GM19467 (cell line): ENCODE data around the gene ZDHHC14.

Source experiments
- ATAC-seq: cut with Tn5 transposase; IDR thresholded peaks from one replicate; pipeline ENCODE4 v1.9.1; 2021; ENCODE audit warnings: mild to moderate bottlenecking, moderate library complexity; ENCODE audit not compliant: unreplicated experiment

ZDHHC14 gene

GRCh38 chr6:157723376-157723775, 342.4 kb downstream of the ZDHHC14 start:
- ATAC-seq, result no peak

- ATAC-seq, result no peak
Measured at GRCh38 chr6:157724138-157724820, 343.3 kb downstream of the ZDHHC14 start.

- no peak for ATAC-seq
Measured at GRCh38 chr6:157724960-157725741, 344.2 kb downstream of the ZDHHC14 start.

GRCh38 chr6:157725836-157726235, 344.8 kb downstream of the ZDHHC14 start:
- no peak for ATAC-seq

GRCh38 chr6:157726892-157727628, 346.1 kb downstream of the ZDHHC14 start:
- ATAC-seq, result no peak
